ENCODE results near the gene RNF150.

- TF ChIP-seq CTCF (IDR thresholded peaks at IDR 0.05) (no peak), POLR2A (IDR thresholded peaks at IDR 0.05) (no peak), POLR2AphosphoS5 (IDR thresholded peaks at IDR 0.05) (no peak)
Measured at GRCh38 chr4:141022111-141022695, 111.1 kb downstream of the RNF150 start.
